Smooth muscle cell (in vitro differentiated cells): ENCODE results near the gene TRAPPC12. TPM values are rescaled to one million over a fixed set of nuclear protein-coding genes. Genes with fewer than 3 reads are reported as not detected.

ENCODE experiments used
- DNase-seq: peaks from one replicate; lab custom pipeline; 2025; ENCODE audit not compliant: unreplicated experiment; lab: John Stamatoyannopoulos, UW
- H2AFZ ChIP-seq: fragments of 200-600 bp; sonication (generic); 2 replicates; pipeline ENCODE4 v1.6.0; 2016; ENCODE audit warnings: antibody characterized with exemption, low read depth, mild to moderate bottlenecking
- H3F3A ChIP-seq: fragments of 200-600 bp; sonication (generic); 2 replicates; pipeline ENCODE4 v1.6.0; 2017; ENCODE audit warnings: antibody characterized with exemption, low read depth
- H3K27ac ChIP-seq: fragments of 200-600 bp; sonication (generic); 2 replicates; pipeline ENCODE4 v1.5.1; 2016; ENCODE audit warnings: low read depth, mild to moderate bottlenecking
- H3K27me3 ChIP-seq: fragments of 200-600 bp; sonication (generic); 2 replicates; pipeline ENCODE4 v1.6.1; 2016; ENCODE audit warnings: low read depth, mild to moderate bottlenecking
- H3K36me3 ChIP-seq: fragments of 200-600 bp; sonication (generic); 2 replicates; pipeline ENCODE4 v1.5.1; 2016; ENCODE audit warnings: low read depth
- H3K4me1 ChIP-seq: fragments of 200-600 bp; sonication (generic); 2 replicates; pipeline ENCODE4 v1.5.1; 2016; ENCODE audit warnings: low read depth
- H3K4me2 ChIP-seq: fragments of 200-600 bp; sonication (generic); 2 replicates; pipeline ENCODE4 v1.6.0; 2016; ENCODE audit warnings: mild to moderate bottlenecking
- H3K4me3 ChIP-seq: fragments of 200-600 bp; sonication (generic); 2 replicates; pipeline ENCODE4 v1.5.1; 2016; ENCODE audit warnings: mild to moderate bottlenecking
- H3K79me2 ChIP-seq: fragments of 200-600 bp; sonication (generic); 2 replicates; pipeline ENCODE4 v1.6.0; 2016; ENCODE audit warnings: low read depth, mild to moderate bottlenecking
- H3K9ac ChIP-seq: fragments of 200-600 bp; sonication (generic); 2 replicates; pipeline ENCODE4 v1.6.0; 2016; ENCODE audit warnings: low read depth
- H3K9me3 ChIP-seq: fragments of 200-600 bp; sonication (generic); replicated peaks from 2 replicates; pipeline ENCODE4 v1.5.1; 2016; ENCODE audit warnings: low read depth
- H4K20me1 ChIP-seq: fragments of 200-600 bp; sonication (generic); 2 replicates; pipeline ENCODE4 v1.6.0; 2016; ENCODE audit warnings: low read depth
- CTCF ChIP-seq: fragments of 200-600 bp; sonication (generic); IDR thresholded peaks from 2 replicates; pipeline ENCODE4 v1.5.1; 2017; ENCODE audit warnings: borderline replicate concordance, mild to moderate bottlenecking, antibody characterized with exemption; ENCODE audit not compliant: insufficient read depth, poor library complexity, severe bottlenecking
- WGBS: methylation state at CpG from one replicate; pipeline ENCODE4 v1.1.7; 2016; ENCODE audit warnings: low lambda C conversion rate; 5-methylcytosine and 5-hydroxymethylcytosine counted together
- polyA plus RNA-seq: library from polyadenylated mRNA; unstranded; fragments of >200 nt; fragmentation: Nextera tagmentation; extraction: Ambion mirVana; gene quantifications from 2 replicates; pipeline ENCODE4 v1.2.1, GENCODE V29; 2016
- total RNA-seq: library from RNA; depleted of rRNA; stranded (reverse); fragments of >200 nt; gene quantifications from 2 replicates; pipeline ENCODE4 v1.2.3, GENCODE V29; 2014

The TRAPPC12 gene
- total and polyA plus RNA-seq, 2 experiments from 2014 or later: 26.0 to 55.4 TPM

GRCh38 chr2:3423492-3424170 is 44.1 kb downstream of the TRAPPC12 start:
- H4K20me1 ChIP-seq: peaks cover 20% of the 10 kb centered on the region
- no peak overlapping the region for H3K4me3 ChIP-seq
- no peaks in the 10 kb centered on the region for H3K9me3 ChIP-seq
- H3K27ac ChIP-seq: no peak overlapping the region
- peak; percentile 27 for DNase-seq
- no peaks in the 10 kb centered on the region for H3K27me3 ChIP-seq
- peak; percentile 99 for TF ChIP-seq CTCF
- no peak overlapping the region for H3K4me2 ChIP-seq
- no peaks in the 10 kb centered on the region for H3F3A ChIP-seq
- H3K4me1 ChIP-seq: no peaks in the 10 kb centered on the region
- H3K9ac ChIP-seq: no peak overlapping the region
- H2AFZ ChIP-seq: no peak overlapping the region
- 64% methylated on average over 19 of the region's 19 CpGs for WGBS
- no peaks in the 10 kb centered on the region for H3K79me2 ChIP-seq
- H3K36me3 ChIP-seq: no peaks in the 10 kb centered on the region

GRCh38 chr2:3424171-3424795 is 44.8 kb downstream of the TRAPPC12 start:
- TF ChIP-seq CTCF: no peak
- H3K27me3 ChIP-seq: no peaks in the 10 kb centered on the region
- H3K36me3 ChIP-seq: no peaks in the 10 kb centered on the region
- no peak overlapping the region for H3K4me2 ChIP-seq
- H2AFZ ChIP-seq: no peak overlapping the region
- no peak overlapping the region for H3K9ac ChIP-seq
- no peak for DNase-seq
- H3K79me2 ChIP-seq: no peaks in the 10 kb centered on the region
- H4K20me1 ChIP-seq: peaks cover 19% of the 10 kb centered on the region
- H3K27ac ChIP-seq: no peak overlapping the region
- no peak overlapping the region for H3K4me3 ChIP-seq
- 97% methylated on average over 9 of the region's 9 CpGs for WGBS
- H3F3A ChIP-seq: no peaks in the 10 kb centered on the region
- no peaks in the 10 kb centered on the region for H3K9me3 ChIP-seq
- H3K4me1 ChIP-seq: no peaks in the 10 kb centered on the region

GRCh38 chr2:3426615-3427014 is 47.1 kb downstream of the TRAPPC12 start:
- no peaks in the 10 kb centered on the region for H3K36me3 ChIP-seq
- H2AFZ ChIP-seq: no peak overlapping the region
- H3K4me1 ChIP-seq: no peaks in the 10 kb centered on the region

More at GRCh38 chr2:3426615-3427014, 47.1 kb downstream of the TRAPPC12 start:
- Histone ChIP-seq H3K4me2 (no peak overlapping the region), H4K20me1 (peaks cover 11% of the 10 kb centered on the region), H3K27ac (no peak overlapping the region), H3K79me2 (no peaks in the 10 kb centered on the region), H3K27me3 (no peaks in the 10 kb centered on the region), H3K9me3 (no peaks in the 10 kb centered on the region), H3K4me3 (no peak overlapping the region), H3K9ac (no peak overlapping the region), H3F3A (no peaks in the 10 kb centered on the region)
- 98% methylated on average over 14 of the region's 14 CpGs for WGBS
- no peak for DNase-seq
- no peak for TF ChIP-seq CTCF
